Measurements from ENCODE around the gene CCDC170.

The CCDC170 gene

DNA sequence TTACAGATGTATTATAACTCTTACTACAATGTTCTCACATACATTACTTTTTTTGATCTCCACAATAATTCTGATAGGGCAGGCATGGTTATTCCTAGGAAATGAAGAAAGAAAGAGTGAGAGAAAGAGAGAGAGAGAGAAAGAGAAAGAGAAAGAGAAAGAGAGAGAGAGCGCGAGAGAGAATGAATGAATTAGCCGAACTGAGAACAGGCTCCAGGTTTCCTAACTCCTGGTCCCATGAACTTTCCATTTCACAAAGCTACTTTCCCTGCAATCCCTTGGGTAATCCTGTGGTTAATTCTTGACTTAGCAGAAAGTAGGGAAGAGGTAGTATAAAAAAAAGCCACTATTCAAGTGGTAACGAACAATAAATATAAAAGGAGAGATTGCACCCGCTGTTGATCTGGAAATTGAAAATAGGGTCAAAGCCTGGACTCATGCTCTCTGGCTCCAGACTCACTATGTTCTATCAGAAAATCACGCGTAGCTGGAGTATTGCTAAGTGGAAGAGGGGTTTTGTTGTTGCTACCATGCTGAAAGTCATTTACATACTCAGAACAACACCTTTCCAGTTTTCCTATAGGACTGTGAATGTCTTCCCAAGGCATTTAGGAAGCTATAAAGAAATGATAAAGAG, 131.2 kb downstream of the CCDC170 start:
- no peak for DNase-seq

- DNase-seq = no peak
Observed at GRCh38 chr6:151627689-151628444, 134.1 kb downstream of the CCDC170 start.

GRCh38 chr6:151629791-151630190, 136.0 kb downstream of the CCDC170 start:
- DNase-seq = no peak

- no peak for DNase-seq
Observed at GRCh38 chr6:151630387-151630786, 136.6 kb downstream of the CCDC170 start.

DNA sequence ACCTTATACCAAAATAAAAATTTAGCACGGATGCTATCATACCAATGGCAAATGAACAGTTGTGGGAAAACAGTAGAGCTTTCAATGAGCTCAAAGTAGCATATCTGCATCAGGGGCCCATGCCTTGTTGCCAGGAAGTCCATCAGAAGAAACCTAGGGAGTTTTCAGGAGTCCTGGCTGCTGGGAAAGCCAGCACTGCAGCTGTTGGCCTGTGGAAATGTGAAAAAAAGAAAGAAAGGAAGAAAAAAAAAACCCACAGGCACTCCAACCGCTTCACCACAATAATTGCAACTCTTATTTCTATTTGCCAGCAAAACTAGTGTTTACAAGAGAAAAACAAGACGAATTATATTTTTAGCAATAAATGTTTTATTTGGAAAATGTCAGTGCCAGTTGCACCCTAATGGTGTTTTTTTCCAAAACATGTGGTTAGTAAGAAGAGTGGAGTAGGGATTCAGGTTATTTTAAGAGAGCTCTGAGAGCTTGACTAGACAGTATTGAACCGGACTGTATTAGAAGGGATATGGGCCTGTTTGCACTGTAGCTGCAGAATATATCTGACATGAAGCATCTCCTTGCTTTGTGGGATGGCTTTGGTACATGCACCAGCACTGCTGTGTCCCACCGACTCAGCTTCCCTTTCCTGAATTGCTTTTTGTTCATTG, 137.3 kb downstream of the CCDC170 start:
- DNase-seq = no peak

GRCh38 chr6:151632415-151632987, 138.7 kb downstream of the CCDC170 start:
- no peak for DNase-seq

- DNase-seq = no peak
Observed at GRCh38 chr6:151633526-151634335, 139.9 kb downstream of the CCDC170 start.

GRCh38 chr6:151634336-151634720, 140.5 kb downstream of the CCDC170 start:
- no peak for DNase-seq

- no peak for DNase-seq
Observed at GRCh38 chr6:151635741-151636140, 141.9 kb downstream of the CCDC170 start.

DNA sequence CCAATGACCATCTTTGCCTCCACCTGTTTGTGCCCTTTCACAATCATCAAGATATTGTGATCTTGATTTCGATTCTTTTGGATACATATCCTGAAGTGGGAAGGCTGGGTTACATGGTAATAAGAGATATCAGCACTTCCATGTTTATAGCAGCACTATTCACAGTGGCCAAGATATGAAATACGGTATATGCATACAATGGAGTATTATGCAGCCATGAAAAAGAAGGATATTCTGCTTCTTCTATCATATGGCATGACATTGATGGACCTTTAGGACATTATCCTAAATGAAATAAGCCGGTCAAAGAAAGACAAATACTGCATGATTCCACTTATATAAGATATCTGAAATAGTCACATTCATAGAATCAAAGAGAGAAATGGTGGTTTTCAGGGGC, 144.0 kb downstream of the CCDC170 start:
- DNase-seq = no peak

DNA sequence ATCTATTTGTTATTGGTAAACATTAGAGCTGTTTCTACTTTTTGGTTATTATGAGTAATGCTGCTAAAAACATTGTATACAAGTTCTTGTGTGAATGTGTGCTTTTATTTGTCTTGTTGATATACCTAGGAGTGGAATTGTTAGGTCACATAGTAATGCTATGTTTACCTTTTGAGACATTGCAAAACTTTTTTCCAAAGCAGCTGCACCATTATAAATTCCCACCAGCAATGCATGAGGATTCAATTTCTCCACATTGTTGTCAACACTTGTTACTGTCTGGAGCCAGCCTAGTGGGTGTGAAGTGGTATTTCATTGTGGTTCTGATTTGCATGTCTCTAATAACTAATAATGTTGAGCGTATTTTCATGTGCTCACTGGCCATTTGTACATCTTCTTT, 145.9 kb downstream of the CCDC170 start:
- DNase-seq = no peak

- DNase-seq = no peak
Observed at GRCh38 chr6:151641028-151641427, 147.2 kb downstream of the CCDC170 start.

DNA sequence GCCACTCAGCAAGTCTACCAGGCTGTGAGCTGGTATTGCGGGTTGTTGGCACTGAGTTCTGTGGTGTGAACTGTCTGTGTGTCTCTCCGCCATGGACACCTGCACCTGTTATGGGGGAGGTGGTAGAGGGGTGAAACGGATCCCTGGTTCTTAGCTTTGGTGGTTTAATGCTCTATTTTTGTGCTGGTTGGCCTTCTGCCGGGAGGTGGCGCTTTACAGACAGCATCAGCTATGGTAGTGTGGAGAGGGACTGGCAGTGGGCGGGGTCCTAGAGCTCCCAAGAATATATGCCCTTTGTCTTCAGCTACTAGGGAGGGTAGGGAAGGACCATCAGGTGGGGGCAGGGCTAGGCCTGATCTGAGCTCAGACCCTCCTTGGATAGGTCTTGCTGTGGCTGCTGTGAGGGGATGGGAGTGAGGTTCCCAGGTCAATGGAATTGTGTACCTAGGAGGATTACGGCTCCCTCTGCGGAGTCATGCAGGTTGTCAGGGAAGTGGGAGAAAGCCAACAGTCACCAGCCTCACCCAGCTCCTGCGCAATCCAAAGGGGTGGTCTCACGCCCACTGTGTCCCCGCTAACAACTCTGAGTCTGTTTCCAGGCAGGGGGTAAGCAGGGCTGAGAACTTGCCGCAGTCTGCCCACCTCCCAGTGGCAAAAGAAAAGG, 154.3 kb downstream of the CCDC170 start:
- DNase-seq = peak; percentile 36

- DNase-seq = no peak
Observed at GRCh38 chr6:151649835-151650234, 156.0 kb downstream of the CCDC170 start.

DNA sequence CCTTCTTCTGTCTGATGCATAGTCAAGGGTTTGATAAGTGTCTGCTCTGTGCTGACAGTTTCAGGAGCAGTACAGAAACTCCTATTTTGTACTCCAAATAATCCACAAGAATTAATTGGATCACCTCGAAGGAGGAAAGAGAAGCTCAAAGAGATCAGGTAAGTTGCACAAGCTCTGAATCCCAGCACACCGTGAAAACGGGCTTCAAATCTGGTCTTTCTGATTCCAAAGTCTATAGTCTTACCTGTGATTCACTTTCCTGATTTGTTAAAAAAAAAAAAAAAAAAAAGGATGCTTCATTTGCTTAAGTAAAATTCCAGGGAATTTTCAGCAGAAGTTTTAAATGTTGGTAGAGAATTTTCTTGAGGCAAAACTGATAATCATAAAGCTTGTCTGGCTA, 157.8 kb downstream of the CCDC170 start:
- no peak for DNase-seq

DNA sequence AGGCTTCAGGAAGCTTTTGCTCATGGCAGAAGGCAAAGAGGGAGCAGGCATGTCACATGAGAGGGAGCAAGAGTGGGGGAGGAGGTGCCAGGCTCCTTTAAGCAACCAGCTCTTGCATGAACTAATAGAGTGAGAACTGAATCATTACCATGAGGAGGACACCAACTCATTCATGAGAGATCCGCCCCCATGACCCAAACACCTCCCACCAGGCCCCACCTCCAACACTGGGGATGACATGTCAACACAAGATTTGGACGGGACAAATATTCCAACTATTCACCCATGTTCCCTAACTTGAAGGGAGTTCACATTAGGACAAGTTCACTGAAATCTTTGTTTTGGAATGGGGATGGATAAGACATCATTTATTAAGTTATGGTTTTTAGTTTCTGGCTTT, 158.5 kb downstream of the CCDC170 start:
- no peak for DNase-seq

GRCh38 chr6:151655099-151655498, 161.3 kb downstream of the CCDC170 start:
- DNase-seq = no peak

DNA sequence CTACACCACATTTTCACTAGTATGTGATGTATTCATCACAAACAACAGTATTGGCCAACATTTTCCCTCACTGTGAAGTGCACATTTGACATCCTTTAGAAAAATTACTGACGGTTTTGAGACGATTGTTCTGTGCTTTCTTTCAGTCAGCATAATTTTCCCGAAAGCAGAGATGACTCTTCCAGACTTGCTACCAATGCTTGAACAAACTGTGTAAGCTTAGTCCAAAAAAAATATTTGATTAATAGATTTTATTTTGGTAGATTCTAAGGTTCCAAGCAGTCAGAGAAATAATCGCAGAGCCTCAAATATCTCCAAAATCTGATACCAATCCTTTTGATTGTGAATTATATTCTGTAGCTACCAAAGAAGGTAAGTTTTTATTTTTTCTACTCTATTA, 162.6 kb downstream of the CCDC170 start:
- DNase-seq = no peak

DNA sequence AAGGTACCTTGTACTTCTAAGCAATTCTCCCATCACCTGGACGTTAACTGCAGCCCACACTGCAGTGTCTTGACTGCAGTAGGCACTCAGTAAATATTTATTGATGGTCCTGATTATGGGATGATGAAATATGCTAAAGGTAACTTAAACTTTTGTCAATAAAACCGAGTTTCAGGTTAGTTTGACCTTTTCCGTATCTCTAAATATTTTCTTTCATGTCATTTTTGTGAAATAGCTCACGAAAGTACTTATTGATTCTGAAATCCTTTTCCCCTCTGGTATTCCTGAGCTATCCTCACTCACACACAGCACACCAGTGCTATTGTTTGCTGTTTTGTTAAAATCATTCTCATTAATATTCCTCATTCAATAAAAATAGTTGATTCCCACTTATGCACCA, 164.3 kb downstream of the CCDC170 start:
- no peak for DNase-seq

GRCh38 chr6:151659212-151659611, 165.4 kb downstream of the CCDC170 start:
- no peak for DNase-seq

GRCh38 chr6:151661509-151661908, 167.7 kb downstream of the CCDC170 start:
- DNase-seq = no peak

DNA sequence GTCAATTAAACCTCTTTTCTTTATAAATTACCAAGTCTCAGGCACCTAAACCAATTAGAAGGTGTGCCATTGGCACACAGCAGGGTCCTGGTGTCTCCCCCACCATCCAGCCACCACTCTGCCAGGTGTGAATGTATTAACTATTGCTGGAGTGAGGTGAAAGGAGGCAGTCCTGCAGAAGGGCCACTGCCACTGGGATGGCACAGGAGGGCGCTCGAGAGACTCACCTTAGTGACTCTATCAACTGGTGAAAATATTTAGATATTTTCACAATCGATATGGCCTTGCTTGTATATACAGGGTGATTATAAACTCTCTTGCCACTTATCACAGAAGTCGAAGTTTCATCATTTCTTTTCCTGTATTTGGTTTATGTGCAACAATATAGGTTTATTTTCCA, 168.1 kb downstream of the CCDC170 start:
- no peak for DNase-seq

Data from activated CD4-positive, alpha-beta T cell treated with anti-CD3 and anti-CD28 coated beads for 48 hours (primary cell).